ENCODE data around the gene ACBD5.

Gene ACBD5

GRCh38 chr10:27147701-27148100 lies 92.9 kb downstream of the ACBD5 start:
- TF ChIP-seq ZNF274 (IDR thresholded peaks at IDR 0.05; ENCODE audit: low read depth, low read length): no peak
- no peak overlapping the region for H3K4me3 ChIP-seq (ENCODE audit: low read length)

- no peak for TF ChIP-seq ZNF274 (IDR thresholded peaks at IDR 0.05; ENCODE audit: low read depth, low read length)
- H3K4me3 ChIP-seq (ENCODE audit: low read length): no peak overlapping the region
Observed at GRCh38 chr10:27145937-27146336, 94.7 kb downstream of the ACBD5 start.
